Gastroesophageal sphincter (tissue), 4 donors: Measurements from ENCODE around the gene RREB1. TPM values are rescaled to one million over a fixed set of nuclear protein-coding genes. Genes with fewer than 3 reads are reported as not detected.

Experiments
- ATAC-seq: fragments of 150-250 bp; one replicate; pipeline ENCODE4 v1.9.1; 2016; ENCODE audit warnings: mild to moderate bottlenecking, moderate library complexity
- H3K27ac ChIP-seq, 4 donors: fragments of 200-600 bp; sonication (generic) in 3 of 4; 1 replicate in 3 of 4; 2 replicates in 1 of 4; pipeline ENCODE4 v1.5.1; 2016 to 2019
- H3K27me3 ChIP-seq: fragments of 200-600 bp; sonication (generic); one replicate; pipeline ENCODE4 v1.5.1; 2019
- H3K36me3 ChIP-seq, 2 donors: fragments of 200-600 bp; sonication (generic); one replicate each; pipeline ENCODE4 v1.5.1; 2019; ENCODE audit warnings: control low read depth in 1 of 2
- H3K4me1 ChIP-seq, 3 donors: fragments of 200-600 bp; sonication (generic); 1 replicate in 2 of 3; 2 replicates in 1 of 3; pipeline ENCODE4 v1.5.1; 2016 to 2019; ENCODE audit warnings: control low read depth in 2 of 3
- H3K4me3 ChIP-seq, 2 donors: fragments of 200-600 bp; sonication (generic); one replicate each; pipeline ENCODE4 v1.5.1; 2019; ENCODE audit warnings: mild to moderate bottlenecking in 1 of 2, moderate library complexity in 1 of 2
- H3K9me3 ChIP-seq, 3 donors: fragments of 200-600 bp; sonication (generic); one replicate each; pipeline ENCODE4 v1.5.1; 2017 to 2019; ENCODE audit warnings: control low read depth in 2 of 3
- EP300 ChIP-seq: sonication (generic); formaldehyde crosslinking; IDR thresholded peaks from one replicate; pipeline ENCODE4 v1.6.1; 2017; ENCODE audit warnings: antibody characterized with exemption, mild to moderate bottlenecking
- POLR2A ChIP-seq, 2 donors: fragments of 450-650 bp; IDR thresholded peaks; one replicate each; pipeline ENCODE4 v1.6.1; 2017; ENCODE audit warnings: antibody characterized with exemption in 2 of 2, mild to moderate bottlenecking in 2 of 2, moderate library complexity in 1 of 2
- POLR2AphosphoS5 ChIP-seq: sonication (generic); formaldehyde crosslinking; IDR thresholded peaks from one replicate; pipeline ENCODE4 v1.6.1; 2017; ENCODE audit warnings: antibody characterized with exemption
- WGBS, 2 donors: methylation state at CpG; one replicate each; pipeline ENCODE4 v1.1.5; 2018; ENCODE audit warnings: low coverage in 1 of 2; 5-methylcytosine and 5-hydroxymethylcytosine counted together
- total RNA-seq, 4 donors: library from RNA; depleted of rRNA; stranded (reverse); fragments of >200 nt; gene quantifications; one replicate each; pipeline ENCODE4 v1.1.0, GENCODE V29; 2016
- TF ChIP-seq, protein P1 (sequence below), 4 experiments: fragments of 200-600 bp in 2 of 4; fragments of 450-650 bp in 2 of 4; sonication (generic) in 1 of 4; IDR thresholded peaks; one replicate each; pipeline ENCODE4 v1.5.1; 2017 to 2019; ENCODE audit warnings: antibody characterized with exemption in 4 of 4, mild to moderate bottlenecking in 2 of 4, moderate library complexity in 2 of 4

The RREB1 gene
- total RNA-seq, 4 donors from 2014 or later: 20.3 to 40.8 (median 28.1) TPM

GRCh38 chr6:7166410-7167293 lies 58.9 kb downstream of the RREB1 start:
- Histone ChIP-seq H3K27me3 (no peaks in the 10 kb centered on the region), H3K4me1 (peaks cover 26 to 100% (median 52%) of the 10 kb centered on the region in 3 donors), H3K27ac (peak overlapping the region in 3 of 4 donors; percentile 64 to 80 (median 69)), H3K9me3 (no peaks in the 10 kb centered on the region), H3K36me3 (no peaks in the 10 kb centered on the region), H3K4me3 (no peak overlapping the region)
- ATAC-seq: no peak
- TF ChIP-seq EP300: no peak
- TF ChIP-seq, protein P1, sequence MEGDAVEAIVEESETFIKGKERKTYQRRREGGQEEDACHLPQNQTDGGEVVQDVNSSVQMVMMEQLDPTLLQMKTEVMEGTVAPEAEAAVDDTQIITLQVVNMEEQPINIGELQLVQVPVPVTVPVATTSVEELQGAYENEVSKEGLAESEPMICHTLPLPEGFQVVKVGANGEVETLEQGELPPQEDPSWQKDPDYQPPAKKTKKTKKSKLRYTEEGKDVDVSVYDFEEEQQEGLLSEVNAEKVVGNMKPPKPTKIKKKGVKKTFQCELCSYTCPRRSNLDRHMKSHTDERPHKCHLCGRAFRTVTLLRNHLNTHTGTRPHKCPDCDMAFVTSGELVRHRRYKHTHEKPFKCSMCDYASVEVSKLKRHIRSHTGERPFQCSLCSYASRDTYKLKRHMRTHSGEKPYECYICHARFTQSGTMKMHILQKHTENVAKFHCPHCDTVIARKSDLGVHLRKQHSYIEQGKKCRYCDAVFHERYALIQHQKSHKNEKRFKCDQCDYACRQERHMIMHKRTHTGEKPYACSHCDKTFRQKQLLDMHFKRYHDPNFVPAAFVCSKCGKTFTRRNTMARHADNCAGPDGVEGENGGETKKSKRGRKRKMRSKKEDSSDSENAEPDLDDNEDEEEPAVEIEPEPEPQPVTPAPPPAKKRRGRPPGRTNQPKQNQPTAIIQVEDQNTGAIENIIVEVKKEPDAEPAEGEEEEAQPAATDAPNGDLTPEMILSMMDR (IDR thresholded peaks at IDR 0.05): no peak
- TF ChIP-seq POLR2A (IDR thresholded peaks at IDR 0.05): no peak
- TF ChIP-seq POLR2AphosphoS5: no peak
- 66 to 67% methylated on average over 6 to 14 of the region's 19 CpGs for WGBS, 2 donors

GRCh38 chr6:7169296-7169721 lies 61.5 kb downstream of the RREB1 start:
- whole genome bisulfite sequencing, 2 donors: 0% methylated on average over 2 of the region's 3 CpGs; no CpG with 5 or more reads in 1 of the 2 donors
- H3K9me3 ChIP-seq: no peaks in the 10 kb centered on the region
- peaks cover 26 to 100% (median 43%) of the 10 kb centered on the region in 3 donors for H3K4me1 ChIP-seq
- H3K36me3 ChIP-seq: no peaks in the 10 kb centered on the region
- peak; percentile 70 for ATAC-seq
- no peak overlapping the region for H3K4me3 ChIP-seq
- no peaks in the 10 kb centered on the region for H3K27me3 ChIP-seq
- TF ChIP-seq POLR2AphosphoS5 (peak; percentile 39), POLR2A (IDR thresholded peaks at IDR 0.05) (no peak)
- H3K27ac ChIP-seq: peak overlapping the region; percentile 48 to 80 (median 72)

DNA sequence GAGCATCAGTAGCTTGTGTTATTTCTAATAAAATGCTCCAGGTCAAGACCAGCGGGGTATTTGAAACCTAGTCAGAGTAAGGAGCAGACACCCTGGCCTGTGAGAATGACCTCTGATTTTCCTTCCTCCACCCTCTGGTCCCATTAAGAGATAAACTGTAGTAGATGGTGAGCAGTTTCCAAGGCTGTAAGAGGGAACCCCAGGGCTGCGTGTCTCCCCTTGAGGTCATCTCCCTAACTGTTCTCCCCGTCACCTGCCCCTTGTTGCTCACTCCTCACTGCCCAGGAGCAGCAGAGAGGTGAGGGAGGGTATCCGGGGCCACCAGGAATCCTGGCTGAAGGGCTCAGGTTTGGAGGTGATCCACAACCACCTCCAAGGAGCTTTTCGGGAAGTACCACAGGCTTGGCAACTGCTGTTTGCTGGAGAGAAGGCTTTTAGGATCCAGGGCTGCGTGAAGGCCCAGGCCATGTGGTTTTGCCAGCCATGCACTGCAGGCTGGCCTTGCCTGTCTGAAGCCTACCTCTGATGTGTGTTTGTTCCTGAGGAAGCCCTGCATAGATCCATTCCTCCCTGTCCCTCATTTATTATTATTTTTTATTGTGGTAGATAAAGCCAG lies 62.5 kb downstream of the RREB1 start:
- Histone ChIP-seq H3K4me1 (peaks cover 18 to 98% (median 34%) of the 10 kb centered on the region in 3 donors), H3K4me3 (no peak overlapping the region), H3K27me3 (no peaks in the 10 kb centered on the region), H3K27ac (peak overlapping the region in 3 of 4 donors; percentile 69 to 80 (median 74)), H3K9me3 (no peaks in the 10 kb centered on the region), H3K36me3 (no peaks in the 10 kb centered on the region)
- no peak for ATAC-seq
- 74 to 79% methylated on average over 3 to 5 of the region's 6 CpGs for WGBS, 2 donors
- TF ChIP-seq, protein P1 (IDR thresholded peaks at IDR 0.05): no peak
- TF ChIP-seq POLR2AphosphoS5: no peak
- TF ChIP-seq POLR2A (IDR thresholded peaks at IDR 0.05): no peak
- TF ChIP-seq EP300: no peak

DNA sequence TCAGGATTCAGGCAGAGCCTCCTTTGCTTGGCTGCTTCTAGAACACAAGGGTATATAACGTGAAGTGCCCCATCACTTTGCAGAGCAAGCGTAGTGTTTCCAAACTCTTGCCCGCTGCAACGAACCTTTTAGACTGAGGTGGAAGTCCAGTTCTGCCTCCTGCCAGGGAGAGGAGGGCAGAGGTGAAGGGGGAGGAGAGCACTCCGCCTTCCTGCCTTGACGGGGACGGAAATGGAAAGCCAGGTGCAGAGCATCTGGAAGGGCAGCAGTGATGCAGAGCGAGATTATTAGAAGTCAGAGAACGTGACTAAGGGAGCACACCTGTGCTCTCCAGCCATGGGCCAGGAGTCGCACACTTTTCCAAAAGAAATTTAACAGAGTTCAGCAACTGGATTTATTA lies 63.4 kb downstream of the RREB1 start:
- H3K9me3 ChIP-seq: no peaks in the 10 kb centered on the region
- TF ChIP-seq POLR2AphosphoS5 (no peak), POLR2A (IDR thresholded peaks at IDR 0.05) (no peak), EP300 (no peak)
- TF ChIP-seq, protein P1 (IDR thresholded peaks at IDR 0.05): no peak
- no peak for ATAC-seq
- no peaks in the 10 kb centered on the region for H3K36me3 ChIP-seq
- H3K4me3 ChIP-seq: no peak overlapping the region
- 93% methylated on average over 5 of the region's 10 CpGs; no CpG with 5 or more reads in 1 of the 2 donors for WGBS, 2 donors
- H3K4me1 ChIP-seq: peaks cover 21 to 98% (median 38%) of the 10 kb centered on the region in 3 donors
- H3K27ac ChIP-seq: peak overlapping the region in 2 of 4 donors; percentile 69 to 80
- no peaks in the 10 kb centered on the region for H3K27me3 ChIP-seq

DNA sequence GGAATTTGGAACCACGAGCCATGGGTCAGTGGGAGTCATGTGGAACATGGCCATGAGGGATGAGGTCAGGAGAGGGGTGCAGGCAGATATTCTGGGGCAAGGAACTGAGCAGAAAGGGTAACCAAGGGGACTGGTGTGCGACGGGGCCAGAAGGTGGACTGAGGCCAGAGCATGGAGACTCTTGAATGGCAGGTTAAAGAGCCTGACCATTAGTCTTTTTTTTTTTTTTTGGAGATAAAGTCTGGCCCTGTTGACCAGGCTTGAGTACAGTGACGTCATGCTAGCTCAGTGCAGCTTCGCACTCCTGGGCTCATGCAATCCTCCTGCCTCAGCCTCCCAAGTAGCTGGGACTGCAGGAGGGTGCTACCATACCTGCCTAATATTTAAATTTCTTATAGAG lies 64.0 kb downstream of the RREB1 start:
- Histone ChIP-seq H3K27ac (peak overlapping the region in 2 of 4 donors; percentile 69 to 80), H3K36me3 (no peaks in the 10 kb centered on the region), H3K9me3 (no peaks in the 10 kb centered on the region), H3K27me3 (no peaks in the 10 kb centered on the region), H3K4me3 (no peak overlapping the region), H3K4me1 (peaks cover 23 to 98% (median 38%) of the 10 kb centered on the region in 3 donors)
- ATAC-seq: no peak
- WGBS, 2 donors: 85 to 98% methylated on average over 5 of the region's 5 CpGs
- TF ChIP-seq POLR2AphosphoS5 (no peak), EP300 (no peak), POLR2A (IDR thresholded peaks at IDR 0.05) (no peak)
- TF ChIP-seq, protein P1 (IDR thresholded peaks at IDR 0.05): no peak
